Measurements from ENCODE around the gene SHMT2. TPM values are rescaled to one million over a fixed set of nuclear protein-coding genes. Genes with fewer than 3 reads are reported as not detected.

SHMT2 gene
- polyA plus RNA-seq, 4 donors: 69.7 to 86.9 (median 71.7) TPM

GRCh38 chr12:57196439-57196838 is 33.1 kb upstream of the SHMT2 start:
- DNase-seq (ENCODE audit: low read depth in 4 of 4, low spot score in 3 of 4): no peak

- DNase-seq (ENCODE audit: low read depth in 4 of 4, low spot score in 3 of 4): no peak
Measured at GRCh38 chr12:57196956-57197355, 32.6 kb upstream of the SHMT2 start.

- DNase-seq (ENCODE audit: low read depth in 4 of 4, low spot score in 3 of 4): no peak
Measured at GRCh38 chr12:57198329-57198728, 31.2 kb upstream of the SHMT2 start.

GRCh38 chr12:57199191-57199590 is 30.3 kb upstream of the SHMT2 start:
- no peak for DNase-seq (ENCODE audit: low read depth in 4 of 4, low spot score in 3 of 4)

- no peak for DNase-seq (ENCODE audit: low read depth in 4 of 4, low spot score in 3 of 4)
Measured at GRCh38 chr12:57200497-57200896, 29.0 kb upstream of the SHMT2 start.

GRCh38 chr12:57201219-57201618 is 28.3 kb upstream of the SHMT2 start:
- DNase-seq (ENCODE audit: low read depth in 4 of 4, low spot score in 3 of 4): no peak

- no peak for DNase-seq (ENCODE audit: low read depth in 4 of 4, low spot score in 3 of 4)
Measured at GRCh38 chr12:57201631-57202030, 27.9 kb upstream of the SHMT2 start.

- no peak for DNase-seq (ENCODE audit: low read depth in 4 of 4, low spot score in 3 of 4)
Measured at GRCh38 chr12:57202321-57202720, 27.2 kb upstream of the SHMT2 start.

- DNase-seq (ENCODE audit: low read depth in 4 of 4, low spot score in 3 of 4): no peak
Measured at GRCh38 chr12:57203201-57203600, 26.3 kb upstream of the SHMT2 start.

- no peak for DNase-seq (ENCODE audit: low read depth in 4 of 4, low spot score in 3 of 4)
Measured at GRCh38 chr12:57203791-57204190, 25.7 kb upstream of the SHMT2 start.

DNA sequence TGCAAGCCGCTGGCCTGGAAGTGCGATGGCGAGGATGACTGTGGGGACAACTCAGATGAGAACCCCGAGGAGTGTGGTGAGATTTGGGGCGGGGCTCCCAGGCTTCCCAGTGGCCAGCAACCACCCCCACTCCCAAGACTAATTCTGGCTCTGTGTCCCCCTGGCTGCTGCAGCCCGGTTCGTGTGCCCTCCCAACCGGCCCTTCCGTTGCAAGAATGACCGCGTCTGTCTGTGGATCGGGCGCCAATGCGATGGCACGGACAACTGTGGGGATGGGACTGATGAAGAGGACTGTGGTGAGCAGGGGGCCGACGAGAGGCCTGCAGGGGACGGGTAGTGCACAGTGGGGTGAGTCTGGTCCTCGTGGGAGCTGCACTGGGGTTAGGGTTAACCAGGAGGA is 25.1 kb upstream of the SHMT2 start:
- DNase-seq (ENCODE audit: low read depth in 4 of 4, low spot score in 3 of 4): no peak

GRCh38 chr12:57205186-57205585 is 24.3 kb upstream of the SHMT2 start:
- DNase-seq (ENCODE audit: low read depth in 4 of 4, low spot score in 3 of 4): no peak

DNA sequence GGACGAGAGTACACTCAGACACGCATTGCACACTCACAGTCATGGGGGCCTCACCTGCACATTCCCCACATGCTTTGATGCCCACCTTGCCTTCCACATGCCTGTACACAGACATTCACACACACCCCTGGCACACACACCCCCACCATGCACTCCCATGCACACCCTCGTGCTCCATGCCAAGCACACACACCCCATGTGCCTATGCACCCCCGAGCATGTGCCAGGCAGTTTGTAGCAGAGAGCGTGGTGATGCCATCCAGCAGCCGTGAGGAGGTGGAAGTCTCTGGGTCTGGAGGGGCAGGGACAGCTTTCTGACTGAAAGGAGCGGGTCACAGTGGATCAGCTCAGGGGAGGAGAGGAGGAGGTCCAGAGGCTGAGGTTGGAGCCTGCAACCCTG is 23.6 kb upstream of the SHMT2 start:
- DNase-seq (ENCODE audit: low read depth in 4 of 4, low spot score in 3 of 4): no peak

DNA sequence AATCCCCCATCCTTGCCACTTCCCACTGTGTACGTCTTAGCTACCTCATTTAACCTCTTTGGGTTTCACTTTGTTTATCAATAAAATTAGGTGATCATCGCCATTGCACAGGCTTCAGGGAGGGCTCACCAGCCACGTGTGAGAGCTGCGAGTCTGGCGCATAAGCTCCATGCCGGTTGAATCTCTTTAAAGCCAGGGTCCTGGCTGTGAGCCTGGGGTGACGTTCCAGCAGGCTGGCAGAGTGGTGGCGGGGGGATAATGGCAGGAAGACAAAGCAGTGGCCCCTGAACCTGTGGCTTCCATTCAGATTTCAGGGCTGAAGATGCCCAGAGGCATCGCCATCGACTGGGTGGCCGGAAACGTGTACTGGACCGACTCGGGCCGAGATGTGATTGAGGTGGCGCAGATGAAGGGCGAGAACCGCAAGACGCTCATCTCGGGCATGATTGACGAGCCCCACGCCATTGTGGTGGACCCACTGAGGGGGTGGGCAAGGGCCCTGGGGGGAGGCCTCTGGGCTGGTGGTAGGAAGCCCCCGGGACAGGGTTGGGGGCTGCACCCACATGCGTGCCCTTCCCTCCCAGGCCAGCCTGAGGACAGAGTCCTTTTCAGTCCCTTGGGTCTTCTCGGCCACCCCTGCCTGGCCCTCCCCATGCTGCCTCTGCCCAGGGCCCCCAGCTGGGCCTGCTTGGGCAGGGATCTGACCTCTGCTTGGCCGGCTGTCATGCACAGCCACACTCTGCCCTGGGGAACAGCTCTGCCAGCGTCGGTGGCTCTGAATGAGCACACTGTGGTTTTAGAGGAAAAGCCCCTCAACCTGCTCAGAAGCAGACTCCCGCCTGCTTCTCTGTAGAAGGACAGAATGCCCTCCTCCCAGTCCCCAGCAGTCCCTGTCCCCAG is 21.5 kb upstream of the SHMT2 start:
- no peak for DNase-seq (ENCODE audit: low read depth in 4 of 4, low spot score in 3 of 4)

- no peak for DNase-seq (ENCODE audit: low read depth in 4 of 4, low spot score in 3 of 4)
Measured at GRCh38 chr12:57208631-57209282, 20.8 kb upstream of the SHMT2 start.

GRCh38 chr12:57209916-57210315 is 19.6 kb upstream of the SHMT2 start:
- no peak for DNase-seq (ENCODE audit: low read depth in 4 of 4, low spot score in 3 of 4)

DNA sequence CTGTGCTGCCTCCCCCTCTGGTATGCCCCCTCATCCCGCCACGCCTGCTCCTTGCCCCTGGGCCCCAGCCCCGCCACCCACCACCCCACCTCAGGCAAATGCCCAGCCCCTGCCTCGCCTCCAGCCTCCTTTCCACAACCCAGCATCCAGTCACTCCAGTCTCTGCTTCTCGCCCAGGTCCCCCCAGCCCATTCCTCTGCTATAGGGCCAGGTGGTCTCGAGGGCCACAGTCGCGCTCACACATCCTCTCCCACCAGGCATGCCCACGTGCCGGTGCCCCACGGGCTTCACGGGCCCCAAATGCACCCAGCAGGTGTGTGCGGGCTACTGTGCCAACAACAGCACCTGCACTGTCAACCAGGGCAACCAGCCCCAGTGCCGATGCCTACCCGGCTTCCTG is 19.1 kb upstream of the SHMT2 start:
- DNase-seq (ENCODE audit: low read depth in 4 of 4, low spot score in 3 of 4): no peak

DNA sequence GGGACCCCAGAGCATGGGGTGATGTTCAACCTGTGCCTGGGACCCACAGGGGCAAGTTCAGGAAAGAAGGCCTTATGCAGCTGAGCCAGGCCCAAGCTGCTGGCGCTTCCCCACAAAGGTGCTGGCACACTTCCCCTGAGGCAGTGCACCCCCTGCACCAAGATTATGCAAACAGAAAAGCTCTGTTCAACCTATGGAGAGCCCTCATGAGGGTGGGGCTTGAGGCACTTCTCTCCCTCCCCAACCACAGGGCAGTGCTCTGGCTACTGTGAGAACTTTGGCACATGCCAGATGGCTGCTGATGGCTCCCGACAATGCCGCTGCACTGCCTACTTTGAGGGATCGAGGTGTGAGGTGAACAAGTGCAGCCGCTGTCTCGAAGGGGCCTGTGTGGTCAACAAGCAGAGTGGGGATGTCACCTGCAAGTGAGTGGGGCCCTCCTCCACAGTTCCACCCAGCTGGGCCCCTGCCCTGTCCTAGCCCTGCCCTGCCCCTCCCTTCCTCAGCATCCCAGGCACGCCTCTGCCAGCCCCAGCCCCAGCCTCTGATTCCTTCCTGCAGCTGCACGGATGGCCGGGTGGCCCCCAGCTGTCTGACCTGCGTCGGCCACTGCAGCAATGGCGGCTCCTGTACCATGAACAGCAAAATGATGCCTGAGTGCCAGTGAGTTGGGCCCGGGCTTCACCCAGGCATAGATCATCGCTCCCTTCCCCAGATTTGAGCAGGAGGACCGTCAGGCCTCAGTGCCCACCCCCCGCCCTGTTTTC is 18.4 kb upstream of the SHMT2 start:
- DNase-seq (ENCODE audit: low read depth in 4 of 4, low spot score in 3 of 4): no peak

GRCh38 chr12:57211791-57212700 is 17.5 kb upstream of the SHMT2 start:
- DNase-seq (ENCODE audit: low read depth in 4 of 4, low spot score in 3 of 4): no peak

- no peak for DNase-seq (ENCODE audit: low read depth in 4 of 4, low spot score in 3 of 4)
Measured at GRCh38 chr12:57212701-57213057, 16.8 kb upstream of the SHMT2 start.
